ENCODE measurements around the gene OR2A42.
"Not testable (repeated sequence)": the region's sequence is repeated elsewhere in the genome, so short reads cannot be mapped to it uniquely, and the experiment has no call there.

DNA sequence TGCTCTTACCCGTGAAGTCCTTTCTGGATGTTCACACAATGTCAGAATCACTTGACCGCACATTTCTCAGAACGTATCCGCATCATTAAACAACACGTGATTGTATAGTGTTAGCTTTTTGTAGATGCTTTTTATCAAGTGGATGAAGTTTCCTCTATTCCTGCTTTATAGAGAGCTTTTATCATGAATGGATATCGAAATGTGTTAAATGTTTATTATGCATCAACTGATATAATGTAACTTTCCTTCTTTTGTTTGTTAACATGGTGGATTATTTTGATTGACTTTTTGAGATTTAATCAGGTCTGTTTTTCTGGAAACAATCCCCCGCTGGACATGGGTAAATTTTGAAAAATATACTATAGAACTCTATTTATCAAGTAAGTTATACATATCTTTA is 25.3 kb upstream of the OR2A42 start, which contains the start of gene OR2A7:
- TF ChIP-seq, protein P1, sequence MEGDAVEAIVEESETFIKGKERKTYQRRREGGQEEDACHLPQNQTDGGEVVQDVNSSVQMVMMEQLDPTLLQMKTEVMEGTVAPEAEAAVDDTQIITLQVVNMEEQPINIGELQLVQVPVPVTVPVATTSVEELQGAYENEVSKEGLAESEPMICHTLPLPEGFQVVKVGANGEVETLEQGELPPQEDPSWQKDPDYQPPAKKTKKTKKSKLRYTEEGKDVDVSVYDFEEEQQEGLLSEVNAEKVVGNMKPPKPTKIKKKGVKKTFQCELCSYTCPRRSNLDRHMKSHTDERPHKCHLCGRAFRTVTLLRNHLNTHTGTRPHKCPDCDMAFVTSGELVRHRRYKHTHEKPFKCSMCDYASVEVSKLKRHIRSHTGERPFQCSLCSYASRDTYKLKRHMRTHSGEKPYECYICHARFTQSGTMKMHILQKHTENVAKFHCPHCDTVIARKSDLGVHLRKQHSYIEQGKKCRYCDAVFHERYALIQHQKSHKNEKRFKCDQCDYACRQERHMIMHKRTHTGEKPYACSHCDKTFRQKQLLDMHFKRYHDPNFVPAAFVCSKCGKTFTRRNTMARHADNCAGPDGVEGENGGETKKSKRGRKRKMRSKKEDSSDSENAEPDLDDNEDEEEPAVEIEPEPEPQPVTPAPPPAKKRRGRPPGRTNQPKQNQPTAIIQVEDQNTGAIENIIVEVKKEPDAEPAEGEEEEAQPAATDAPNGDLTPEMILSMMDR (IDR thresholded peaks at IDR 0.05; ENCODE audit: poor library complexity) = not testable (repeated sequence)
- not testable (repeated sequence) for TF ChIP-seq EZH2phosphoT487 (IDR thresholded peaks at IDR 0.05; ENCODE audit: low read depth, severe bottlenecking, unreplicated experiment)
